HG03460 (cell line): ENCODE data around the gene CMTR1.

Experiments used
- ATAC-seq: cut with Tn5 transposase; IDR thresholded peaks from one replicate; pipeline ENCODE4 v1.9.1; 2021; ENCODE audit not compliant: unreplicated experiment

Gene CMTR1

DNA sequence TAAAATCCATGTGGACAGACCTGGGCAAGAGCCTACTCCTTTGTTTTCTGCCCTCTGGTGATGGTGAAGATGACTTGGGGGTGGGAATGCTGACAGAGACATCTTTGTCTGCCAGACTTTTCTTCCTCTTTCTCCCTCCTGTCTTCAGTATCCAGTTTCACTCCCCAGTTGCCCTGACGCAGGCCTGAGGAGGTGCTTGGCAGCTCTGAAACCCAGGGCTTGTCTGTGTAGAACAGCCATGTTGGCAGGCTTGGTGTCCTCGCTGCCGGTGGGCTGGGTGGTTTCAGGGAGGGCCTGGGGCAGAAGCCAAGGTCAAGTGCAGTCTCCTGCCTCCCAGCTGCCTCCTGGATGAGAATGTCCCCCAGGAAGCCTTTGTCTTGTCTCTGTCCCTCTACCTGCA lies 44.2 kb downstream of the CMTR1 start:
- no peak for ATAC-seq

DNA sequence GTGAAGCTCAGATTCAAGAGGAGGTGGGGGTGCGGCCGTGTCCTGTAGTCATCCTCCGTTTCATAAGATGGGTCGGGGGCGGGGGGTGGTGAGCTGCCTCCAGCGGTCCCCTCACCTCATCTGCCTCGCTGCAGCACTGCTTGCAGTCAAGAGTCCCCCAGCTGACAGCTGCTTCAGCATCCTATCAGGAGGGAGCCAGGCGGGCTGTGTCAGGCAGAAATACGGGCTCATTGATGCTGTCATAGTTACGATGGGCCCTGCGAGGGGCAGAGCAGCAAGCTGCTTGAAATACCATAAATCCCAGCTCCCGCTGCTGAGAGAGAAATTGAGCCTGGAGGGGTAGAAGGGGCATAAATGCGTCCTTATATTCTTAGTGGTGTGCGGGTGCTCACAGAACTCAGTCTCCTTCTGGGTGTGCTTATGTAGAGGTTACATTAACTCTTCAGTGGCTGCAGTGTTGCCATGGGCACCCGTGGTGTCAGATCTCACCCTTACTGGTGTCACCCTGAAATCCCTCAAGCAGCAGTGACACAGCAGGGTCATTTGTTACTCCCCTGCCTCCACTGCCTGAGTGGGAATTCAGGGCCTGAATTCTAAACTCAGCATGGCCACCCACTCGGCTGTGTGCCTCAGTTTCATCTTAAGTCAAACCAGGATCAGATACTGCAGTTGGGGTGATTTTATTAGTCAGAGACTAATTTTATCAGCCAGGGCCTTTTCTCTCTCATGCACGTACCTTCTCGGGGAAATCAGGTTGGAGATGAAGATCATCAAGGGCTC lies 44.8 kb downstream of the CMTR1 start:
- ATAC-seq, result no peak

DNA sequence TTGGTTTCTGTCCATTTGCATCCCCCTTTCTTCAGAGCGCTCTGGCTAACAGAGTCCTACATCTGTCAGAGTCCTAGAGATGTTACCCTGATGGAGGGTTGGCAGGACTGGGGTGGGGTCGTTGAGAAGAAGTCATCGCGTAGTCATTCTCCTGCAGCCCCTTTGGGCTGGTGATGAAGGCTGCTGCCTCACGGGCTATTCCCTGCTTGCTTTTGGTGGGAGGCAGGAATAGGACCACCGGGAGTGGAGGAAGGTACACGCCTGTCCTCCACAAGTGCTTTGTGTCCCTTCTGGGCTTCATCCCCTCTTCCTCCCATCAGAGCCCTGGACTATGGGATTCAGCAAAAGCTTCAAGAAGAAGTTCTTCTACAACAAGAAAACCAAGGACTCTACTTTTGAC lies 45.8 kb downstream of the CMTR1 start:
- no peak for ATAC-seq

DNA sequence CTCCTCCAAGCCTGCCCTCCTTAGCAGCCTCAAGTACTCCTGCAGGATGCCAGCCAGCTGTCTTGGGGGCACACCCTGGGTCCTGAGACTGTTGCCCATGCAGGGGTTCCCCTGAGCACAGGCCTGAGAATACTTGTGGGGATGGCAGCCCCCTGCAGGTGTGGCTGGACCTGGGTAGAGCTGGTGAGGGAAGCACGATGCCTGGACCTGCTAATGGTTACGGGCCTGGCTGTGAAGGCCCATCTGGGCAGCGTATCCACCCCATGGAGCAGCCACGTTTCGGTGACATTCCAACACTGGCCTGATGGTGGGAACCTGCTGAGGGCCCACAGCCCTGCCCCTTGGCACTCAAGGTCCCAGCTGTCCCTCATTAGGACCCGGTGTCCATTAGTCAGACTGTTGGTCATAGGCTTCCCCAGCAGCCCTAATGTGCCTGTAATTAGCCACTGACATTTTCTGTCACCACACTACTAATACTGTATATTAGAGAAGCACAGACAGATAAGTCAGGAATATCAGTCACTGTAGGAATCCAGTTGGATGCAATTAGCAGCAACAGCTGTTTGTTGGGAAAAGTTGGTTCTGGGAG lies 46.3 kb downstream of the CMTR1 start:
- no peak for ATAC-seq

DNA sequence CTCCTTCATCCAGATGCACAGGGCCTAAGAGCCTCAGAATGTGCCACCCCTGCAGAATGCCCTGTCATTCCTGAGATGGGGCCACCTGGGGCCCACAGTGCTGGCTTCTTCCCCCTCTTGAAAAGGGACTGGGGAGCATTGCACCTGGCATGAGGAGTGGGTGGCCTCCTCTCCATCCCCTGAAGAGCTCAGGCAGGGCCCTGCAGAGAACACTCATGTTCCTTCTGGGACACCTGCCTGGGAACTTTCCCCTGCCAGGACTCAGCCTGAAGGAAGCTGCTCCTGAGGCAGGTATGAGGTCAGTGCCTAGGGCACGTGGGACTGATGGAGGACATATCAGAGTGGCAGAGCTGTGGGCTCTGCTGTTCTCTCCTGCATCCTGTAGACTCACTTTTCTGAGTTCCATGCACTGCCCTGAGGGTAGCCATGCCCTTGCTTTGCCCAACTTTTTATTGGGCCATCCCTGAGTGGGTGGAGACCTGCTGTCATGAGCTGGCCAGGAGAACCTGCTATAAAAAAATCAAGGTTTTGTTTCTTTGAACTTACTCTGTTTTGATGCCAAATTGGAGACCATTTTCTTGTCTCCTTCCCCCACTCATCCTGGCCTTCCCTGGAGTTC lies 47.2 kb downstream of the CMTR1 start:
- no peak for ATAC-seq

DNA sequence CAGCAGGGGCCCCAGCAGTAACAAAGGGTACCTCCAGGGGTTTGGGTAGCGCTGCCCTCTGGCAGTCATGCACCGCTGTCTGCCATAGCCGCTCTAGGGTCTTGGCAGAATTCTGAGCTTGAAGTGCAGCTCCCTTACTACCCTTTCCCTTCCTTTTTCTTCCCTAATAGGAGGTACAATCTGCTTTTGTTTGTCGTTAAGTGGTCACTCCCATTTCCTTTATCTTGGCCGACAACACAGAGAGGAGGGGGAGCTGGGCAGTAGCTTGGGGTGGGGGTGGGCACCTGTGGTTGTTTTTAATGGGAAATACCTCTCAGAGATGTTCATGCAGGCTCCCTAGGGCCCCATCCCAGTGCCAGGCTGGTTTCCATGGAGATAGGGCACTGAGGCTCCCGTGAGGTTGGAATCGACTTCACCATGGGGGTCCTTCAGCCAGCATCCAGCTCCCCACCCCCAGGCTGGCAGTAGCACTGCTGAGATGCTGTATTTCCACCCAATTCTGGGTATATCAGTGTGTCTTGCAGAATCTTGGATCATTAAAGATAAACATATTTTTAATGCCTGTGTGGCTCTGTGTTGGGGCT lies 48.0 kb downstream of the CMTR1 start:
- ATAC-seq, result no peak

DNA sequence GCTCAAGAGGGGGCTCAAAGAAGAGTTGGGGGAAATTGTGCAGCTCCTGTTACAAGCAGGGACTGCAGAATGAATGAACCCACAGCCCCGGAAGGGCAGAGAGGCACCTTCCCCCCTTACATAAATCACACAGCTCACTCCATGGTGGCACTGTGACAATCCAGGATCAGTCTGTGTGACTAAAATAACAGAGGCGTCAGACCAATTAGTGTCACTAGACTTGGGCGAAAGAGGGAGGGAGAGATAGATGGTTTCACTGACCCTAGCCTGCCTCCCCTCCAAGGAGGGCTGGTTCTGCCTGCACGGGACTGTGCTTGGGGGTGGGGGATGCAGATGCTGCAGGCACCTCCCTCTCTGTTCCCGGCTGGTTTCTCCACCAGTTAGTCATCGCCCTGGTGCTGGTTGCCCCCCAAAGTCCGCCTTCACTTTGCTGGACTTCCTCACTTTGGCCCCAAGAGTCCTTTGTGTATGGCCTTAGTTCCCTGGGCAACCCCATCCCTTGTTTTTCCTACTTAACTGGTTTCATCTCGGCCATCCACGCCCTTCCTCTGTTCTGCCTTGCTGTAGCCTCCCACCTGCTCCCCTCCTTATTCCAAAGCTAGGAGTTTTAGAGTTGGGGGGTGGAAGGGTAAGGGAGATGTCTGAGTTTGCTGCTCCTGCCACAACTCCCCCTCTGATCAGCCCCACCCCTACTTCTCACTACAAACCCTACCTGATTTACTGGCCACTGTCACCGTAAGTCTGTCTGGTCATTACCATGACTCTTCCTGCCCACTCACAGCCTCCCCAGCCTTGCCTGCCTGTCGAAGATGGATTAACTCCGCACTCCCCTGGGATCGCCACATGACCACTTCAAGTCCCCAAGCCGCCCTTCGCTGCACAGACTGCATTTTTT lies 48.9 kb downstream of the CMTR1 start:
- ATAC-seq, result no peak

DNA sequence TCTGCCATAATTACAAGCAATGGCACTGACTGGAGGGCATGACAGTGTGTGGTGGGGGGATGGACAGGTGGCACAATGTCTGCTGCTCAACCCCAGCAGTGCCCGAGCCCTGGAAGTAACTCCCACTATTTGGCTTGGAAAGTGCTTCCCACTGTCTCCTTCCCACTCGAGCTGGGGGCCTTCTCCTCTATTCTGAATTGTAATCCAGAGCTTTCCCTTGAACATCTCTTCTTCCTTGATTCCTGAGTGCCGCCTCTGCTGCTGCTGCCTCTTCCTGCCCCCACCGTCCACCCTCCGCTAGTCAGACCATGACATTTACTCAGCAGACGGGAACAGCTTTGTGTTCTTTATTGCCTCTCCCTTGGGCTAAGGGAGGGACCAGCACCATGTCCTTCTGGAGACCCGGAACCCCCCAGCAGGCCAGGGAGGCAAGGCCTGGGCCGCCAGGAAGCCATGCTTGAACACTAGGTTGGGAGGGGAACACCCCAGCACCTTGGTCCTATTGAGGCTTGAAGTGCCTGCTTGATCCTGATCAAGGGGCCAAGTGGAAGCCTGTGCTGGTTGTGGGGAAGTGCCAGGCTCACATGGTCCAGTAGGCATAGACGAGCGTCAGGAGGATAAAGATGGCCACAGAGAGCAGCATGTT lies 49.7 kb downstream of the CMTR1 start:
- ATAC-seq, result no peak

DNA sequence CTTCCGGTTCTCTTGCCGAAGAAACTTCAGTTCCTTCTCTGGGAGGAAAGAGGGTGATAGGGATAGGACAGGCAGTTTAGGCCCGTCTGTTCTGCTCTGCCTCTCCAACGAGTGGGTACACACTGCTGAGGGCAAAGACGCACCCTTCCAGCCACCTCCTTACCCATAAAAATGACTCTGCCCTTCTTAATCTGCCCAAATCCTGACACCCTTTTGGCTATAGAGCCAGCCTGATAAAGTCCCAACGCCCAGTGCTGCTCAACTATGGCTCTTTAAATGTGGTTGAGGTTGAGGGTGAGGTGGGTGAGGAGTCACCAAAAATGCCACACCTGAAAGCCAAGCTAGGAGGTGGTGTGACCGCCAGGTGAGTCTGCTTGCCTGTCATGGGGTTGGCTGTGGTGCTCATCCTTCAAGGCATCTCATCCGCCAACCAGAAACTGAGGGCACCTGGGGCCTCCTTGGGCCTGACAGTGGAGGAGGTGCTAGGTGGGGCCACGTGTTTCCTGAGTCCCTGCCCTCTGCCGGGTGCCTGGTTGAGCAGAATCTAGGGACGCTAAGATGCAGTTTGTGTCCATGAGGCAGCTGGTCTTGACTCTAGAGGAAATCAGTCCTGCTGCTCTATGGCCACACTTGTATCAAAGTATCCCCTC lies 50.4 kb downstream of the CMTR1 start:
- no peak for ATAC-seq

DNA sequence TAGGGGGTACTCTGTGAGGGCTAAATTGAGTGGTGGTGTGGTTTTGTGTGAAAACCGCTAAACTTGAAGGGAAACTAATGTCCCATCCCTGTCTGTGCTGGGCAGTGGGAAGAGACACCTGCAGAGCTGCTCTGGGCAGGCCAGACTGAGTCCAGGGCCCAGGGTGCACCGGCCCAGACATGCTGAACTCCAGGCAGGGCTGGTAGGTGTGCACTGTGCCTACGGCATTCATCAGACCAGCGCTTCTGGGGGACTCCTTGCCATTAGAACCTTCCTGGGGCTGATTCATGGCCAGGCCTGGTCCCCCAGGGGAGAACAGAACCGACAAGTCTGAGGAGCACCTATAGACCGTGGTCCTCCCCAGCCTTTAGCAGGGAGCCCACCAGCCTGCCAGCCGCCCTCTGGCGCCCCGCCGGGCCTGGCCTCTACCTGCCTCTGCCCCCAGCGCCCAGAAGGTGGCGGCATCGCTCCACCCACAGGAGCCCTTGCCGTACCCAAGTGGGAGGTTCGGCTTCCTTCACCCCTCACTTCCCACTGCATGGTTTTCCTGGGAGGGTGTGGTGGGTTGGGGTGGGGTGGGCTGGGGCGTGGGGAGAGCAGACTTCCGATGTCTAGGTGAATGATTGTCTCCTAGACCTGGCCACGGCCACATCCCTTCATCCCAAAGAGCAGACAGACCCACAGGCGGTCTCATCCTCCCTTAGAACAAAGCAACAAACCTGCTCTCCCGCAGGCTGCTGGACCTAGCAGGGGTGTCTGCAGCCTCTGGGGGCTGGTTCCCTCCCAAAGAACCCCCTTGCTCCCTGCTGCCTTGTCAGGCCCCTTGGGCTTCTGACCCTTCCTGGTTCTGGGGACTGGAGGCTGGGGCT lies 51.1 kb downstream of the CMTR1 start:
- no peak for ATAC-seq

DNA sequence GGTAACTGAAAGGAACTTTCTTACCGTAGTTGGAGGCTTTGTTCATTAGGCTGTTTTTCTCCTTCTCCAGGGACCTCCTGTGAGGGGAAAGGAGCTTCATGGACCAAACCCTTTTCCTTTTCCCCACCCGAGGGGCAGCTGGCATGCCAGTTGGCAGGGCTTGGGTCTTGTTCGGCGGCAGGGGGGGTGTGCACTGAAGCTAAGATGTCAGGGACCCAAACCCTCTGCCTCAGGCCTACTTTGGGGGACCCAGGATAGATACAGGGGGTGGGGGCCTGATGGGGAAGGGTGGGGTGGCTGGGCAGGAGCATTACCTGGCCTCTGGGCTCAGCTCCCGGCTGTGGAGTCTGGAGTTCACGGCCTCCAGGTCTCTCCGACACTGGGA lies 51.8 kb downstream of the CMTR1 start:
- ATAC-seq, result no peak

DNA sequence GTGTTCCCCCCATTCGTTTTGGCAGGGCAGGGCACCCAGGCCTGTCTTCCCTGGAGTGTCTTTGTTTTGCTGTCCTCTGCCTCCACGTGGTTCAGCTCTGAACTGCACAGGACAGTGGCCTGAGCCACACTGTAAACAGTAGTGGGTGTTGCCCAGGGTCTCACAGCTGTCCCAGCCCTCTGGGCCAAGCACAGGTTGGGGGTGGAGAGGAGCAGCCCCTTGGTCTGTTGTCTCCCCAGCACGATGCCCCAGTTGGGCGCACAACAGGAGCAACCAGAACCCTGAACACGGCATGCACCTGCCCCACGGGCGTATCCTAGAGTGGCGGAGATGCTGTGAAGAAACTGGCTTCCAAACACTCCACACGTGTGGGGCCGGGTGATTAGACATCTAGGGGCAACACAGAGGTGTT lies 52.3 kb downstream of the CMTR1 start:
- no peak for ATAC-seq

DNA sequence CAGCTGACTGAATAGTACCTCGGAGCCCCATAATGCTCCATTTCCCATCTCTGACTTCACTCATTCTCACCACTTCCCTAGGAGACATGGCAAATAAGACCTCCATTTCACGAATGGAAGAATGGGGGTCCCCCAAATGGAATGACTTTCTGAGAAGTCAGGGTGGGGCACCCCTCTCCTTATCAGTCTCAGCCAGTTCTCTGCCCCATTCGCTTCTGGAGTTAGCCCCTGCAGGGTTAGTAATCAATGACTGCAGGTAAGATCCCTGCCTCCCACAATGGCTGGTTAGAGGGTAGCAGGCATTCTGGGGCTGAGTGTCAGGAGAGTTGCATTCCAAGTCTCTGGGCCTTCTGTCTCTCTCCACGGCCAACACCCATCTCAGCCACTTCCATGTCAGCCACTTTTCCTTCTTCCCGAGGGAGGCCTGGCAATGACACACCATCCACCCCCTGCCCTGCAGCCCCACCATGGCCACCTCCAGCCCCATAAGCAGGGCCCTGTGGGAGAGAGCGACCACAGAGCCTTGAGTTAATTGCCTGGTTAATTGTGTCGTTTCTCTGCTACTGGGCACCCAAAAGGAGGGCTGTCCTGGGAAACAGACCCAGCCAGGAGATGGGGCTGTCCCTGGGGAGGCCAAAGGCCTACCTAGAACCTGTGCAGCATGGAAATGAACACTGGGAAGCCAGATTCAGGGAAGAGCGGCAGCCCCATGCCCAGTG lies 53.3 kb downstream of the CMTR1 start:
- ATAC-seq, result no peak

DNA sequence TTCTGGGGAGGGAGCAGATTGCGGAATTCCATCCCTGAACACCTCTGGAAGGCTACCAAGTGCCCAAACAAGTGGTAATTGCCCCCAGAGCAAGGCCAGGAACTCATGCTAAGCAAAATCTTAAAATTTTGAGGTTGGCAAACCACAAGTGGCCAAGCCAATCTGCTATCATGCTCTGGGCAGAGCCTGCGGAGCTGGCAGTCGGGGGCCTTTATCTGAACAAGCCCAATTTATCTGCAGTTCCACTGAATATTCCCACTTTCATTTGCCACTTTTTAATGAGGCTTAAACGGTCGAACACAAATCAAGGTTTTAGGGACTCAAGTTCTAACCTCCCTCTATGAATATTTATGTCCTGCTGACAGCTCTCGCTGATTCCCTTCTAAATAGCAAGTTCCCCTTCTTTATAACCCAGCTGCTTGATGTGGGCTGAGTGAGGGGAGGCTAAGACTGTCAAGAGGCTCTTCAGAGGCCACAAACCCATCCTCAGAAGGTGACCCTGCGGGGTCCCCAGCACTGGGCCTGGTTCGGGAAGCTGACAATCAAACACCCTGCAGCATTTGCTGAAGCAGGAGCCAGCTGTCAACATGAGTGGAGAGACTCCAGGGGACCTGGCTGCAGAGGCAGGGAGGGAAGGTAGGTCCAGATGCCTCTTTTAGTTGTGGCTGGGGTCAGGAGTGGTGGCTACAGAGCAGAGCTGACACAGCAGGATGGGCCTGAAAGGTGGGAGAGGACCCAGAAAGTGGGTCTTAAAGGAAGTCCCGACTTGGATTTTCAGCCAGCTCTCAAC lies 54.8 kb downstream of the CMTR1 start:
- ATAC-seq, result no peak

DNA sequence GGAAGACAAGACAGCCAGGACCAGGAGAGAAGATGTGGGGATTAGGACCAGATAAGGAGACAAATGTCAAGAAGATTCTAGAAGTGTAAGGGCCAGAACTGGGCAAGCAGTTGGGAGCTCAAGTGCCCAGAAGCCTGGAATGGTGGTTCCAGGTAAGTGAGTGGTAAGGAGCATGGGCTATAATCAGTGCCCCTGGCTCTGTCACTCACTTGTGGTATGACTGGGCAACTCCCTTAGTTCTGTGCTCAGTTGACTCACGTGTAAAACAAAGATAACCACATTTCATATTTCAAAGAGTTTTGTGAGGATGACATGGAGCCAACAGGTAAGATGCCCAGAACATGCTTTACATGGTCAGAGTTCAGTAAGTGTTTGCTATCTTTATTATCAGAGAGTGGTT lies 55.5 kb downstream of the CMTR1 start:
- no peak for ATAC-seq

DNA sequence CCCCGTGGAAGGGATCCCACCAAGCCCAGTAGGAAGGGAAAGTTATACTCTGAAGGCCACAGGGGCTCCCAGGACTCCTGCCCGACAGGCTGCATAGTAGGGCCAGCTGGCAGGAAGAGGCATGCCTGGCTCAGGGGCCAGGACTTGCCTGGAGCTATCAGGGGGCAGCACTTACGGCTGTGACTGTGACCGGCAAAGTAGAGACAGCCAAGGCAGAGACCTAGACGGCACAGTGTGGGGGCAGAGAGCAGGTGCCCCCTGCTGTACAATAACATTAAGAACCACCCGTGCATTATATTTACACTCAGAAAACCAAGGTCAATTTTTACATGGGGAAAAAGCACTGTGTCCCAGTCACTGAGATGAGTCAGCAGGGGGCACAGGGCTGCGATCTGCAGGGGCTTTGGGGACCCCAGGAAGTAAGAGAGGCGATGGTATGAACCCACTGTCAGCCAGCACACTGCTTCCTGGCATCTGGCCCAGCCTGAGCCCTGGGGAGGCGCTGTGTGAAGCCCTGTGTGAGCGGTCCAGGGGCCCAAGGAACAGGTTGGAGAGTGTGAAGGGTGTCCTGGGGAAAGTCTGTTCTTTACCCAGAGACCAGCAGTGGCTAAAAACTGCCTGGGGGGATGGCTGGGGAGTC lies 56.8 kb downstream of the CMTR1 start:
- no peak for ATAC-seq

DNA sequence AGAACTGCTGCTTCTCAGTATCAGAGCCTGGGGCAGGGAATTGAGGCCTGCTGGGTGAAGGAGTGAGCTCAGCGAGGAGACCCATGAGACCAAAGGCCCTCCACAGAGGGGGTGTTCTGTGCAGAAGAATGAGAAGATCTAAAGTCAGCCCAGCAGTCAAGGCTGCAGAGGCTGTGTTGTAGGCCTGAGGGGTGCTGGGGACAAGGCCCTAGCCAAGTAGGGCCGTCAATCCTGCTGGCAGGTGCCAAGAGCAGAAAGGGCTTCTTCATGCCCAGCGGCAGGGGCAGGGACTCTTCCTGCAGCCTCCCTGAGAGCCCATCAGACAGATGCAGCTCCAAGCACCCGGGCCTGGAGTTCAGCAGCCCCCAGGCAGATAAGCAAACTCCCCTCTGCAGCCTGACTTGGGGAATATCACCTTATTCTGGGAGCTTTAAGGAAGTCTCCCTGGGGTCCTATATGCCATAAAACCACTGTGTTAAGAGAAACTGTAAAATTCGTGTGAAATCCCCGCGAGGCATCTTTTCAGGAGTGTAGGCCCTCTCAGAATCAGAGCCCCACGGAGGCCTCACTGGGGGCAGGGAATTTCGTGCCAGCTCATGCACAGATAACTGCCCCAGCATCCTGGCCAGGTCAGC lies 57.6 kb downstream of the CMTR1 start:
- ATAC-seq, result no peak
